Ishikawa (cell line): ENCODE results near the gene ARHGEF28.

Experiments
- CREB1 ChIP-seq: IDR thresholded peaks from 2 replicates; pipeline ENCODE4 v1.6.1; 2012; ENCODE audit warnings: low read depth
- FOXM1 ChIP-seq: IDR thresholded peaks from 2 replicates; pipeline ENCODE4 v1.6.1; 2012; ENCODE audit warnings: low read depth, borderline replicate concordance
- RAD21 ChIP-seq: IDR thresholded peaks from 2 replicates; pipeline ENCODE4 v1.6.1; 2012; ENCODE audit warnings: low read depth
- TF ChIP-seq, protein P1 (sequence below): IDR thresholded peaks from 2 replicates; pipeline ENCODE4 v1.6.1; 2012

DNA sequence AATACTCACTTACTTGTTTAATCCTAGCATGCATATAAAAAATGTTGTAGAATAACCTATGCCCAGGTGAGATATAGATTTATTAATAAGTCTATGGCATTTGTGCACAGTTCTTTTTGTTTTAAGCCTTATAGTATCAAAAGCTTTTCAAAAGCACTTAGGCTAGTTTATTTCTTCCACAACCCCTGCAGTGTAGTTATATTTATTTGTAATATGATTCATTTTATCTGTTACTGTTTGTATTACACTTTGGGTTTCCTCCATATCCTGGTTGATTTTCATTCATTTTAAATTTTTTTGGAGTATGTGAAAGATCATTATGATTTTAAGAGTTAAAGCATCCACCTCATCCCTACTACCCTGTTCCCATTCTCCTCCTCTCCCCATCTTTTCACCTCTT lies 18.8 kb upstream of the ARHGEF28 start:
- no peak for TF ChIP-seq CREB1
- no peak for TF ChIP-seq FOXM1
- no peak for TF ChIP-seq RAD21
- TF ChIP-seq, protein P1, sequence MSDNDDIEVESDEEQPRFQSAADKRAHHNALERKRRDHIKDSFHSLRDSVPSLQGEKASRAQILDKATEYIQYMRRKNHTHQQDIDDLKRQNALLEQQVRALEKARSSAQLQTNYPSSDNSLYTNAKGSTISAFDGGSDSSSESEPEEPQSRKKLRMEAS: no peak
